ENCODE data around the gene ZNF48.

DNA sequence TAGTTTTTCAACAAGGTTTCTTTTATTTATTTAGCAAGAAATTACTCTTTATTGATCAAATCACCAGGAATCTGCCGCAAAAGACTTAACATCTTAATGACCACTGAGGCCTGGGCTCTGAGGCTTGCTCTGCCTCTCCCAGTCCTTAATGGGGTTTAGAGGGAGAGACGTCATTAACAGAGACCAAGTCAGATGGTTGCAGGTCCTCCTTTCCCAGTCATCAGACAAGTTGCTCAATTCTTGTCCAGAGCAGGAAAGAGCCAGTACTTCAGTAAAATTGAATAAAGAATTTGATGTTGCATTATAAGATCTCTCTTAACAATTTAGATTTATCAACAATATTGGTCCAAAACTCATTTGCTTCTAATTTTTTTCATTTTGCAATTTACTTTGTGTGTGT is 48.4 kb downstream of the ZNF48 start:
- TF ChIP-seq CTCF (IDR thresholded peaks at IDR 0.05) = no peak
- TF ChIP-seq POLR2A (IDR thresholded peaks at IDR 0.05) = no peak
- TF ChIP-seq EP300 (IDR thresholded peaks at IDR 0.05) = no peak

All from tibial nerve (tissue), 4 donors.